Measurements from ENCODE around the gene ALDH16A1.

DNA sequence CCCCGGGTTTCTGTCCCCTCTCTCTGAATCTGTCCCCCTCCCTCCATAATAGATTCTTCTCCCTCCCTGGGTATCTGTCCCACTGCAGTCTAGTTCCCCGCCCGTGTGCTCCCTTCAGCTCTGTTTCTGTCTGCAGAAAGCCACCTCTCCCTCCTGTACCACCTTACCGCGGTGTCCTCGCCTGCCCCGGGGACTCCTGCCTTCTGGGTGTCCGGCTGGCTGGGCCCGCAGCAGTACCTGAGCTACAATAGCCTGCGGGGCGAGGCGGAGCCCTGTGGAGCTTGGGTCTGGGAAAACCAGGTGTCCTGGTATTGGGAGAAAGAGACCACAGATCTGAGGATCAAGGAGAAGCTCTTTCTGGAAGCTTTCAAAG lies 60.7 kb downstream of the ALDH16A1 start:
- no peak for TF ChIP-seq POLR2A (IDR thresholded peaks at IDR 0.05; ENCODE audit: control extremely low read depth in 1 of 2, low read depth in 2 of 2, low read length in 2 of 2)
- TF ChIP-seq TAF7 (optimal IDR thresholded peaks at IDR 0.05; ENCODE audit: borderline replicate concordance, low read depth, low read length): no peak
- TF ChIP-seq TEAD4 (IDR thresholded peaks at IDR 0.05; ENCODE audit: low read depth, low read length): no peak
- no peak for TF ChIP-seq RAD21 (IDR thresholded peaks at IDR 0.05 in 1 of 2, conservative IDR thresholded peaks at IDR 0.05 in 1 of 2; ENCODE audit: low read depth in 2 of 2, low read length in 2 of 2)
- no peak for TF ChIP-seq CBX5 (IDR thresholded peaks at IDR 0.05; ENCODE audit: low read depth, low read length)
- TF ChIP-seq, protein P1, sequence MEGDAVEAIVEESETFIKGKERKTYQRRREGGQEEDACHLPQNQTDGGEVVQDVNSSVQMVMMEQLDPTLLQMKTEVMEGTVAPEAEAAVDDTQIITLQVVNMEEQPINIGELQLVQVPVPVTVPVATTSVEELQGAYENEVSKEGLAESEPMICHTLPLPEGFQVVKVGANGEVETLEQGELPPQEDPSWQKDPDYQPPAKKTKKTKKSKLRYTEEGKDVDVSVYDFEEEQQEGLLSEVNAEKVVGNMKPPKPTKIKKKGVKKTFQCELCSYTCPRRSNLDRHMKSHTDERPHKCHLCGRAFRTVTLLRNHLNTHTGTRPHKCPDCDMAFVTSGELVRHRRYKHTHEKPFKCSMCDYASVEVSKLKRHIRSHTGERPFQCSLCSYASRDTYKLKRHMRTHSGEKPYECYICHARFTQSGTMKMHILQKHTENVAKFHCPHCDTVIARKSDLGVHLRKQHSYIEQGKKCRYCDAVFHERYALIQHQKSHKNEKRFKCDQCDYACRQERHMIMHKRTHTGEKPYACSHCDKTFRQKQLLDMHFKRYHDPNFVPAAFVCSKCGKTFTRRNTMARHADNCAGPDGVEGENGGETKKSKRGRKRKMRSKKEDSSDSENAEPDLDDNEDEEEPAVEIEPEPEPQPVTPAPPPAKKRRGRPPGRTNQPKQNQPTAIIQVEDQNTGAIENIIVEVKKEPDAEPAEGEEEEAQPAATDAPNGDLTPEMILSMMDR (IDR thresholded peaks at IDR 0.05; ENCODE audit: control extremely low read depth in 1 of 3, insufficient read depth in 1 of 3, low read depth in 1 of 3, low read length in 3 of 3): no peak
- TF ChIP-seq RBBP5 (IDR thresholded peaks at IDR 0.05; ENCODE audit: borderline replicate concordance, low read depth, low read length): no peak

All from H1 (cell line).